Left cardiac atrium (tissue), 4 donors: ENCODE data around the gene TNNT3. TPM values are rescaled to one million over a fixed set of nuclear protein-coding genes. Genes with fewer than 3 reads are reported as not detected.

Experiments
- ATAC-seq, 2 donors: fragments of 200-7000 bp; cut with Tn5 transposase; one replicate each; pipeline ENCODE4 v1.9.1; 2020; ENCODE audit warnings: mild to moderate bottlenecking in 2 of 2, moderate library complexity in 2 of 2
- DNase-seq: peaks from one replicate; pipeline ENCODE4 v3.0.0-alpha.2; 2020
- intact Hi-C, 2 donors: fragments of 100-400 bp; cut with DNase I; formaldehyde crosslinking; loops; one replicate each; pipeline versions ENCODE4 v1.14.1 to v1.15.1; 2022 to 2023
- total RNA-seq, 2 donors: library from RNA; stranded (reverse); fragmentation: NEBNext Ultra II Directional; extraction: Animal tissue kit (Norgen Biotek cat#: 25700); gene quantifications; one replicate each; pipeline ENCODE4 v1.2.1, GENCODE V29; 2021
- donor health status: DM: no; HTN: yes; CAD: no.
- donor health status: DM: no; HTN: yes; CAD: no; lungs with severe emphysema.
- donor health status: DM: yes; HTN: yes; CAD: no.
- donor health status: Dilated cardiomyopathy.

Gene TNNT3
- total RNA-seq, 2 donors from 2014 or later, result 11.7 to 28.5 TPM

GRCh38 chr11:1916132-1916985 is 3.1 kb upstream of the TNNT3 start:
- intact Hi-C loops, result loop anchor here (1.0 to 5.0 kb wide), 2 partner anchors 23 to 34 kb away; no protein-coding TSS in a partner anchor
- no peak for DNase-seq
- ATAC-seq, result peak in 1 of 2 donors; percentile 1

GRCh38 chr11:1916986-1917522 is 2.4 kb upstream of the TNNT3 start:
- intact Hi-C loops, result loop anchor here (1.0 to 5.0 kb wide), 2 partner anchors 24 to 35 kb away; no protein-coding TSS in a partner anchor
- no peak for DNase-seq
- peak; percentile 21 to 28 for ATAC-seq

- intact Hi-C loops, result loop anchor here (5.0 kb wide), 1 partner anchor 35 kb away; no protein-coding TSS in a partner anchor
- ATAC-seq, result peak; percentile 7 to 18
- no peak for DNase-seq
These were observed 1.7 kb upstream of the TNNT3 start for GRCh38 chr11:1917523-1918435.

GRCh38 chr11:1918436-1919315 is 827 bp upstream of the TNNT3 start:
- DNase-seq, result no peak
- intact Hi-C loops, result loop anchor here (5.0 kb wide), 1 partner anchor 36 kb away; no protein-coding TSS in a partner anchor

GRCh38 chr11:1920128-1920908 is 815 bp downstream of the TNNT3 start:
- intact Hi-C loops, result no loop called here
- DNase-seq (no peak), ATAC-seq (no peak)

More at GRCh38 chr11:1918436-1919315, 827 bp upstream of the TNNT3 start:
- ATAC-seq, result no peak

GRCh38 chr11:1920909-1921573 is 1.5 kb downstream of the TNNT3 start:
- ATAC-seq (peak in 1 of 2 donors; percentile 1), DNase-seq (no peak)
- intact Hi-C loops, result no loop called here

GRCh38 chr11:1921574-1922141 is 2.2 kb downstream of the TNNT3 start:
- ATAC-seq, result peak; percentile 2 to 58
- intact Hi-C loops, result no loop called here

GRCh38 chr11:1922481-1923081 is 3.1 kb downstream of the TNNT3 start:
- DNase-seq (no peak), ATAC-seq (peak; percentile 8 to 27)
- intact Hi-C loops, result no loop called here

More at GRCh38 chr11:1921574-1922141, 2.2 kb downstream of the TNNT3 start:
- DNase-seq, result peak; percentile 63

GRCh38 chr11:1923201-1923956 is 3.9 kb downstream of the TNNT3 start:
- DNase-seq, result no peak
- intact Hi-C loops, result no loop called here
- ATAC-seq, result no peak

- DNase-seq (no peak), ATAC-seq (no peak)
- intact Hi-C loops, result no loop called here
These were observed 4.7 kb downstream of the TNNT3 start for GRCh38 chr11:1924181-1924580.

GRCh38 chr11:1924646-1925372 is 5.3 kb downstream of the TNNT3 start:
- DNase-seq (no peak), ATAC-seq (no peak)
- intact Hi-C loops, result no loop called here

- DNase-seq (no peak), ATAC-seq (no peak)
- intact Hi-C loops, result no loop called here
These were observed 6.1 kb downstream of the TNNT3 start for GRCh38 chr11:1925373-1926155.

- intact Hi-C loops, result no loop called here
- no peak for ATAC-seq
- DNase-seq, result no peak
These were observed 6.9 kb downstream of the TNNT3 start for GRCh38 chr11:1926156-1927025.
